ENCODE results near the gene GPRIN2. TPM values are rescaled to one million over a fixed set of nuclear protein-coding genes. Genes with fewer than 3 reads are reported as not detected.
"Not testable (repeated sequence)": the region's sequence is repeated elsewhere in the genome, so short reads cannot be mapped to it uniquely, and the experiment has no call there.

The GPRIN2 gene
- polyA plus RNA-seq, 3 donors, result not detected

GRCh38 chr10:46573314-46573713 lies 16.9 kb upstream of the GPRIN2 start:
- DNase-seq; H3K9ac ChIP-seq (ENCODE audit: insufficient read depth, low read length, poor library complexity, severe bottlenecking); H3K27ac ChIP-seq (ENCODE audit: low read depth in 1 of 2, low read length in 2 of 2); H3K36me3 Mint-ChIP-seq; intact Hi-C loops (cut with micrococcal nuclease); H3K4me1 Mint-ChIP-seq; H3K27ac Mint-ChIP-seq; H3K27me3 ChIP-seq (ENCODE audit: control insufficient read depth in 2 of 2, insufficient read depth in 2 of 2, low read length in 2 of 2); H3K9me3 ChIP-seq (replicated peaks in 1 of 2; ENCODE audit: control insufficient read depth in 1 of 2, insufficient read depth in 1 of 2, low read length in 2 of 2); H3K4me1 ChIP-seq (ENCODE audit: control insufficient read depth in 1 of 2, insufficient read depth in 2 of 2, low read length in 2 of 2); H3K4me3 Mint-ChIP-seq; H3K36me3 ChIP-seq (replicated peaks in 1 of 2; ENCODE audit: control insufficient read depth in 1 of 2, insufficient read depth in 2 of 2, low read length in 2 of 2); H3K9me3 Mint-ChIP-seq; H2AFZ ChIP-seq (ENCODE audit: insufficient read depth, low read depth, low read length, poor library complexity, severe bottlenecking); H4K20me1 ChIP-seq (ENCODE audit: insufficient read depth, low read length); H3K4me3 ChIP-seq (replicated peaks in 1 of 3; ENCODE audit: low read depth in 2 of 3, low read length in 3 of 3); H3K4me2 ChIP-seq (replicated peaks; ENCODE audit: extremely low read depth, low read length, poor library complexity, severe bottlenecking); H3K79me2 ChIP-seq (ENCODE audit: insufficient read depth, low read length): not testable (repeated sequence)
- no CpG with 5 or more reads among the region's 5 CpGs for WGBS (ENCODE audit: insufficient coverage)
- H3K27me3 Mint-ChIP-seq (ENCODE audit: low read depth in 3 of 3), result peaks cover 0 to 19% (median 6%) of the 10 kb centered on the region in 3 donors

- H3K36me3 Mint-ChIP-seq; H3K4me1 Mint-ChIP-seq; H3K27ac Mint-ChIP-seq; H3K27me3 ChIP-seq (ENCODE audit: control insufficient read depth in 2 of 2, insufficient read depth in 2 of 2, low read length in 2 of 2); intact Hi-C loops (cut with micrococcal nuclease); H3K36me3 ChIP-seq (replicated peaks in 1 of 2; ENCODE audit: control insufficient read depth in 1 of 2, insufficient read depth in 2 of 2, low read length in 2 of 2); H3K4me2 ChIP-seq (replicated peaks; ENCODE audit: extremely low read depth, low read length, poor library complexity, severe bottlenecking); H3K4me3 ChIP-seq (replicated peaks in 1 of 3; ENCODE audit: low read depth in 2 of 3, low read length in 3 of 3); DNase-seq; H3K9me3 Mint-ChIP-seq; H3K9me3 ChIP-seq (replicated peaks in 1 of 2; ENCODE audit: control insufficient read depth in 1 of 2, insufficient read depth in 1 of 2, low read length in 2 of 2); H3K4me3 Mint-ChIP-seq; H3K9ac ChIP-seq (ENCODE audit: insufficient read depth, low read length, poor library complexity, severe bottlenecking); H3K4me1 ChIP-seq (ENCODE audit: control insufficient read depth in 1 of 2, insufficient read depth in 2 of 2, low read length in 2 of 2); H4K20me1 ChIP-seq (ENCODE audit: insufficient read depth, low read length); H3K79me2 ChIP-seq (ENCODE audit: insufficient read depth, low read length); H2AFZ ChIP-seq (ENCODE audit: insufficient read depth, low read depth, low read length, poor library complexity, severe bottlenecking); H3K27ac ChIP-seq (ENCODE audit: low read depth in 1 of 2, low read length in 2 of 2): not testable (repeated sequence)
- H3K27me3 Mint-ChIP-seq (ENCODE audit: low read depth in 3 of 3), result peaks cover 0 to 15% (median 5%) of the 10 kb centered on the region in 3 donors
- WGBS (ENCODE audit: insufficient coverage), result no CpG with 5 or more reads among the region's 4 CpGs
Measured at GRCh38 chr10:46572765-46573164, 16.3 kb upstream of the GPRIN2 start.

- H3K4me1 ChIP-seq (ENCODE audit: control insufficient read depth in 1 of 2, insufficient read depth in 2 of 2, low read length in 2 of 2); DNase-seq; H3K9me3 Mint-ChIP-seq; H2AFZ ChIP-seq (ENCODE audit: insufficient read depth, low read depth, low read length, poor library complexity, severe bottlenecking); H3K4me2 ChIP-seq (replicated peaks; ENCODE audit: extremely low read depth, low read length, poor library complexity, severe bottlenecking); intact Hi-C loops (cut with micrococcal nuclease); H4K20me1 ChIP-seq (ENCODE audit: insufficient read depth, low read length); H3K27ac Mint-ChIP-seq; H3K36me3 Mint-ChIP-seq; H3K4me3 ChIP-seq (replicated peaks in 1 of 3; ENCODE audit: low read depth in 2 of 3, low read length in 3 of 3); H3K36me3 ChIP-seq (replicated peaks in 1 of 2; ENCODE audit: control insufficient read depth in 1 of 2, insufficient read depth in 2 of 2, low read length in 2 of 2); H3K4me1 Mint-ChIP-seq; H3K27me3 ChIP-seq (ENCODE audit: control insufficient read depth in 2 of 2, insufficient read depth in 2 of 2, low read length in 2 of 2); H3K27ac ChIP-seq (ENCODE audit: low read depth in 1 of 2, low read length in 2 of 2); H3K4me3 Mint-ChIP-seq; H3K9ac ChIP-seq (ENCODE audit: insufficient read depth, low read length, poor library complexity, severe bottlenecking); H3K79me2 ChIP-seq (ENCODE audit: insufficient read depth, low read length); H3K9me3 ChIP-seq (replicated peaks in 1 of 2; ENCODE audit: control insufficient read depth in 1 of 2, insufficient read depth in 1 of 2, low read length in 2 of 2): not testable (repeated sequence)
- peaks cover 0 to 13% (median 2%) of the 10 kb centered on the region in 3 donors for H3K27me3 Mint-ChIP-seq (ENCODE audit: low read depth in 3 of 3)
- no CpG with 5 or more reads among the region's 2 CpGs for WGBS (ENCODE audit: insufficient coverage)
Measured at GRCh38 chr10:46570655-46571054, 14.2 kb upstream of the GPRIN2 start.

GRCh38 chr10:46567151-46567550 lies 10.7 kb upstream of the GPRIN2 start:
- no CpG with 5 or more reads among the region's 9 CpGs for WGBS (ENCODE audit: insufficient coverage)
- H3K27me3 ChIP-seq (ENCODE audit: control insufficient read depth in 2 of 2, insufficient read depth in 2 of 2, low read length in 2 of 2); H3K4me2 ChIP-seq (replicated peaks; ENCODE audit: extremely low read depth, low read length, poor library complexity, severe bottlenecking); intact Hi-C loops (cut with micrococcal nuclease); H3K27me3 Mint-ChIP-seq (ENCODE audit: low read depth in 3 of 3); H3K9ac ChIP-seq (ENCODE audit: insufficient read depth, low read length, poor library complexity, severe bottlenecking); H3K9me3 ChIP-seq (replicated peaks in 1 of 2; ENCODE audit: control insufficient read depth in 1 of 2, insufficient read depth in 1 of 2, low read length in 2 of 2); DNase-seq; H3K4me3 Mint-ChIP-seq; H3K79me2 ChIP-seq (ENCODE audit: insufficient read depth, low read length); H3K9me3 Mint-ChIP-seq; H3K27ac Mint-ChIP-seq; H3K36me3 ChIP-seq (replicated peaks in 1 of 2; ENCODE audit: control insufficient read depth in 1 of 2, insufficient read depth in 2 of 2, low read length in 2 of 2); H3K27ac ChIP-seq (ENCODE audit: low read depth in 1 of 2, low read length in 2 of 2); H3K4me3 ChIP-seq (replicated peaks in 1 of 3; ENCODE audit: low read depth in 2 of 3, low read length in 3 of 3); H3K36me3 Mint-ChIP-seq; H3K4me1 ChIP-seq (ENCODE audit: control insufficient read depth in 1 of 2, insufficient read depth in 2 of 2, low read length in 2 of 2); H3K4me1 Mint-ChIP-seq; H2AFZ ChIP-seq (ENCODE audit: insufficient read depth, low read depth, low read length, poor library complexity, severe bottlenecking); H4K20me1 ChIP-seq (ENCODE audit: insufficient read depth, low read length): not testable (repeated sequence)
